Keratinocyte (primary cell): ENCODE measurements around the gene CHSY3.

ENCODE experiments used
- CTCF ChIP-seq, 3 experiments: IDR thresholded peaks in 1 of 3; conservative IDR thresholded peaks in 1 of 3; optimal IDR thresholded peaks in 1 of 3; 2 replicates in 2 of 3; 3 replicates in 1 of 3; pipeline versions ENCODE3 to v1.5.1; 2011; ENCODE audit warnings: low read length in 3 of 3, mild to moderate bottlenecking in 3 of 3, moderate library complexity in 2 of 3, control low read depth in 1 of 3, inconsistent platforms in 1 of 3; ENCODE audit not compliant: insufficient read depth in 2 of 3; ENCODE audit errors: extremely low read depth in 1 of 3
- EZH2 ChIP-seq: IDR thresholded peaks from one replicate; pipeline ENCODE4 v1.6.1; 2012; ENCODE audit warnings: inconsistent platforms, mild to moderate bottlenecking, low read length, moderate library complexity

GRCh38 chr5:130077007-130077406 is 172.7 kb downstream of the CHSY3 start:
- TF ChIP-seq CTCF (optimal IDR thresholded peaks at IDR 0.05 in 1 of 3, IDR thresholded peaks at IDR 0.05 in 1 of 3, conservative IDR thresholded peaks at IDR 0.05 in 1 of 3; ENCODE audit: extremely low read depth in 1 of 3, insufficient read depth in 2 of 3, low read length in 3 of 3): peak in 1 of 3 experiments; percentile 9
- no peak for TF ChIP-seq EZH2
